Stomach smooth muscle (tissue), 2 donors: ENCODE measurements around the gene LSP1.

Source experiments
- H3K27ac ChIP-seq: one replicate; pipeline ENCODE4 v1.7.0; 2013; ENCODE audit warnings: mild to moderate bottlenecking, low read length, inconsistent platforms
- H3K27me3 ChIP-seq, 2 donors: one replicate each; pipeline ENCODE4 v1.7.0; 2013; ENCODE audit warnings: low read length in 2 of 2; ENCODE audit not compliant: insufficient read depth in 2 of 2, control insufficient read depth in 1 of 2
- H3K36me3 ChIP-seq, 2 donors: one replicate each; pipeline ENCODE4 v1.7.0; 2013; ENCODE audit warnings: low read length in 2 of 2; ENCODE audit not compliant: control insufficient read depth in 2 of 2, insufficient read depth in 2 of 2
- H3K4me1 ChIP-seq: one replicate; pipeline ENCODE4 v1.7.0; 2013; ENCODE audit warnings: low read length; ENCODE audit not compliant: control insufficient read depth, insufficient read depth
- H3K4me3 ChIP-seq, 2 donors: one replicate each; pipeline ENCODE4 v1.7.0; 2013; ENCODE audit warnings: low read length in 2 of 2
- H3K9ac ChIP-seq, 2 donors: one replicate each; pipeline ENCODE4 v1.7.0; 2013; ENCODE audit warnings: low read length in 2 of 2, mild to moderate bottlenecking in 1 of 2
- H3K9me3 ChIP-seq, 2 donors: one replicate each; pipeline ENCODE4 v1.7.0; 2013; ENCODE audit warnings: low read length in 2 of 2; ENCODE audit not compliant: control insufficient read depth in 2 of 2
- donor health status: healthy.
- donor health status: Pancreatic carcinoma.

The LSP1 gene

DNA sequence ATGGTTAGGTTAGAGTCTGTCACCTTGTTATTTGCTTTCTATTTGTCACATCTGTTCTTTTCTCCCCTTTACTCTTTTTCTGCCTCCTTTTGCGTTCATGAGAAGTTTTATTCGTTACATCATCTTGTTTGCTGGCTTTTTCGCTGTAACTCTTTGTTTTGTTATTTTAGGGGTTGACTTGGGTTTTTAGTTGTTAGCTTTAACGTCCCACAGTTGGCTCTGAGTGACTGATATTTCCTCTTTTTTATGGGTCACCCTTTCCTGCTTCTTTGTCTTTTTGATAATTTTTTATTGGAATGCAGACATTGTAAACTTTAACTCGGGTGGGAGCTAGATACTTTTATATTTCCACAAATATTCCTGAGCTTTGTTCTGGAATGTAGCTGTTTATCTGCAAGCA, 53.3 kb downstream of the LSP1 start:
- Histone ChIP-seq H3K9ac (no peak overlapping the region), H3K4me3 (no peak overlapping the region), H3K27ac (no peak overlapping the region), H3K27me3 (no peaks in the 10 kb centered on the region), H3K4me1 (peaks cover 7% of the 10 kb centered on the region), H3K36me3 (no peaks in the 10 kb centered on the region), H3K9me3 (no peaks in the 10 kb centered on the region)

DNA sequence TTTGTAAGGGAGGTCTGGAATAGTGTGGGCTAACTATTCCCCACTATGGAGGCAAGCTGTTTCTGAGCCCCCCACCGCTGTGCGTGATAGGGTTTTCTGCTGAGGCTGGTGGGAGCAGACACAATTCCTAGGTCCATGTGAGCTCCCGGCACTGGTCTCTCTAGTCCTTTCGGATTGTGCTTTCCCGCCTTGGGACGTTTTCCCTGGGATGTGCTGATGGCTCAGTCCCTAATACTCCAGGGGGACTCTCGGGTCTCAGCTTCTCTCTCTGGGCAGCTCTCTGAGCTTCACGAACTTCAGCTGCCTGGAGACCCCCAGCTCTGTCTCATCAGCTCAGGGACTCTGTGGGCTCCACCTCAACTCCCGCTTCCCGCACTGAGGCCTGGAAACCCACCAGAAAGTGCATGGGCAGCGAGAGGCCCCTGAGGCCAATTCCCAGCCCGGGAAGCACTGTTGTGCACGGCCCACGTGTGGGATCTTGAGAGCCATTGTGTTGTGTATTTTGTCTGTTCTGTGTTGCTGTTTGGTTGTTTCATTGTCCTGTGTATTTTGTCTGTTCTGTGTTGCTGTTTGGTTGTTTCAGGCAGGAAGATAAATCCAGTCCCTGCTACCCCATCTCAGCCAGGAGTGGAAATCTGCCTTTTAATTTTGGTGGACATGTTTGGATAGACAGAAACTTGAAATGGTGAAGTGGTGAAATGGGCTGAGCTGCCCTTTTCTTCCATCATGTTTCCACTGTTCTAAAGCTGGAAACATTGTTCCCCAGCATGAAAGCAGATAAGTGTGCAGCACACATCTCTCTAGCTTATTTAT, 53.9 kb downstream of the LSP1 start:
- Histone ChIP-seq H3K27ac (no peak overlapping the region), H3K27me3 (no peaks in the 10 kb centered on the region), H3K36me3 (no peaks in the 10 kb centered on the region), H3K4me3 (no peak overlapping the region), H3K9ac (no peak overlapping the region), H3K4me1 (peaks cover 7% of the 10 kb centered on the region), H3K9me3 (no peaks in the 10 kb centered on the region)

DNA sequence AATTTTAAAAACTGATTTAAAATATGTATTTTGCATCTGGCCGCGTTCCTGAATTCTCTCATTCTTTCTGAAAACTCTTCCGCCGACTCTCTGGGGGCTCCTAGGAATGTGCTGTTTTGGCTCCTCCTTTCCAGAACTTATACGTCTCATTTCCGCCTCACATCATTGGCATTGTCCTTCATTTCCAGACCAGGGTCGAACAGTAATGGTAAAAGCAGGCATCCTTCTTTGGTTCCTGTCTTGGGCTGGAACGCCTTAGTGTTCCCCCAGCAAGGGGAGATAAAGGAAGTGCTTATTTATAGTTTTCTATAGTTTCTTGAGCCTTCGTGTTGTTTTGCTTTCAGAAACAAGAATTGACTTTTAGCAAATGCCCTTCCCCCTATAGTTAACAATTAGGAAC, 55.7 kb downstream of the LSP1 start:
- Histone ChIP-seq H3K4me3 (no peak overlapping the region), H3K27me3 (no peaks in the 10 kb centered on the region), H3K4me1 (peaks cover 7% of the 10 kb centered on the region)

DNA sequence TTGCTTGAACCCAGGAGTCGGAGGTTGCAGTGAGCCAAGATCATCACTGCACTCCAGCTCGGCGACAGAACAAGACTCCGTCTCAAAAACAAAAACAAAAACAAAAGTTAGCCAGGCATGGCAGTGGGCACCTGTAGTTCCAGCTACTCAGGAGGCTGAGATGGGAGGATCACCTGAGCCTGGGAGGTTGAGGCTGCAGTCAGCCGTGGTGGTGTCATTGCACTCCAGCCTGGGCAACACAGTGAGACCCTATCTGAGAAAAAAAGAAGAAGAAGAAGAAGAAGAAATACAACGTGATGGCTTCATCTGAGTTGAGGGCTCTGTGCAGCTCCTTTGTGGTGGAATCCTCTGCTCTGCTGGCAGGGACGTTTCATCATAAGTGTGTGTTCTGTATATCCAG, 56.6 kb downstream of the LSP1 start:
- Histone ChIP-seq H3K27ac (no peak overlapping the region), H3K27me3 (peaks cover 0 to 3% of the 10 kb centered on the region in 2 donors), H3K36me3 (no peaks in the 10 kb centered on the region), H3K9ac (no peak overlapping the region), H3K9me3 (no peaks in the 10 kb centered on the region), H3K4me1 (peaks cover 7% of the 10 kb centered on the region), H3K4me3 (no peak overlapping the region)

More for the DNA sequence above, 55.7 kb downstream of the LSP1 start:
- no peaks in the 10 kb centered on the region for H3K36me3 ChIP-seq
- no peaks in the 10 kb centered on the region for H3K9me3 ChIP-seq
- H3K9ac ChIP-seq, result no peak overlapping the region
- H3K27ac ChIP-seq, result no peak overlapping the region

DNA sequence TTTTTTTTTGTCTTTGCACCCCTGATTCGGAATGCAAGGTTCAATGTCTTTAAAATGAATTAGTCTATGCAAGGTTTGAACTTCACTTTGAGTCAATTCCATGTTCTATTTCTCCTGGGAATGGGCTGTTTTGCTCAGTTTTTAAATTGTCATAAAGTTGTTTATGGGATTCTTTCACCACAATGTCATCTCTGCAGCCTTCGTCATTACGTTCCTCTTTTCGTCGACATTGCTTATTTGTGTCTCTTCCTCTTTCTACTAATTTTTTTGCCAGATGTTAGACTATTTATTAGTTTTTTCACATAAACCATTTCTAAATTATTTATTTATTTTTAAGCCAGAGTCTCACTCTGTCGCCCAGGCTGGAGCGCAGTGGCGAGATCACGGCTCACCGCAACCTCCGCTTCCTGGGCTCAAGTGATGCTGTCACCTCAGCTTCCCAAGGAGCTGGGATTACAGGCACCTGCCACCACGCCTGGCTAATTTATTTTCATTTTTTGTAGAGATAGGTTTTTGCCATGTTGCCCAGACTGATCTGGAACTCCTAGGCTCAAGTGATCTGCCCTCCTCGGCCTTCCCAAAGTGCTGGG, 59.5 kb downstream of the LSP1 start:
- Histone ChIP-seq H3K27me3 (peaks cover 0 to 5% of the 10 kb centered on the region in 2 donors), H3K36me3 (no peaks in the 10 kb centered on the region), H3K27ac (no peak overlapping the region), H3K9me3 (no peaks in the 10 kb centered on the region), H3K4me3 (no peak overlapping the region), H3K4me1 (peaks cover 7% of the 10 kb centered on the region), H3K9ac (no peak overlapping the region)

DNA sequence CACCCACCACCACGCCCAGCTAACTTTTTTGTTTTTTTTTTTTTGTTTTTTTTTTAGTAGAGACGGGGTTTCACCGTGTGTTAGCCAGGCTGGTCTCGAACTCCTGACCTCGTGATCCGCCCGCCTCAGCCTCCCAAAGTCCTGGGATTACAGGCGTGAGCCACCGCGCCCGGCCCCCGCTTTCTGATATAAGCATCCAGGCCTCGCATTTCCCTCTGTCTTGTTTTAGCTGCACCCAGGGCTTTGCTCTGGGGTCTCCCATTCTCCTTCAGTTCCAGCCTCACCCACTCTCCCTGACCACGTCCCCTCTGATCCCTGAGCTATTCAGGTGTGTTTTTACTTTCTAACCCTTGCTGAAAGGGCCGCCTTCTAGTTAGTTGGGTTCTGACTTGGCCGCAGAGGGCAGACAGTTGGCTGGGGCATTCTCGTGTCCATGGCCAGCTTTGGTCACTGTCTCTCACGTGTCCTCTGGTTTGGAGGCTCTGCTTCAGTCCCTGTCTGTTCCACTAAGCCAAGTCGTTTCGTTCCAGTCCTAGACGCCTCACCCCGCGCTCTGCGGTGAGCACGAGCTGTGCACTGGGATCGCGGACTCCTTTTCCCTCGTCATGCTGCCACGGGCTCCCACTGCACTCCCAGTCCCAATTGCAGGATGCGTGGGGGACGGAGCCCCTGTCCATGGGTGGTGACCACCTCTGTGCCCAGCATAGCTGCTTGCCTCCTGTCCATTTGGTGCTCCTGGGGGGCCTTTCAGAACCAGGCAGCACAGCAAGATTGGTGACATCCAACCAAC, 60.6 kb downstream of the LSP1 start:
- Histone ChIP-seq H3K9me3 (no peaks in the 10 kb centered on the region), H3K36me3 (no peaks in the 10 kb centered on the region), H3K27me3 (peaks cover 0 to 5% of the 10 kb centered on the region in 2 donors), H3K4me3 (no peak overlapping the region), H3K9ac (no peak overlapping the region), H3K4me1 (peaks cover 6% of the 10 kb centered on the region), H3K27ac (no peak overlapping the region)

DNA sequence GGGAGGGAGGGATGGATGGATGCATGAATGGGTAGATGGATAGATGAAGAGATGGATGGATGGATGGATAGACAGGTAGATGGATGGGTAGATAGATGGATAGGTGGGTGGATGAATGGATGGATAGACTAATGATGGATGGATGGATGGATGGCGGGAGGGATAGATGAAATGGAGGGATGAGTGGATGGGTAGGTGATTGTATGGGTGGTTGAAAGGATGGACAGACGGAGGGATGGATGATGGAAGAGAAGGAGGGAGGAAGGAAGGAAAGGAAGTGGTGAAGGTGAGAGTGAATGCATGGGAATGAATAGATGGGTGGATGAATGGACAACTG, 62.9 kb downstream of the LSP1 start:
- no peaks in the 10 kb centered on the region for H3K9me3 ChIP-seq
- peaks cover 0 to 5% of the 10 kb centered on the region in 2 donors for H3K27me3 ChIP-seq
- H3K36me3 ChIP-seq, result no peaks in the 10 kb centered on the region
- no peak overlapping the region for H3K4me3 ChIP-seq
- no peak overlapping the region for H3K27ac ChIP-seq
- H3K4me1 ChIP-seq, result peaks cover 8% of the 10 kb centered on the region
- no peak overlapping the region for H3K9ac ChIP-seq

DNA sequence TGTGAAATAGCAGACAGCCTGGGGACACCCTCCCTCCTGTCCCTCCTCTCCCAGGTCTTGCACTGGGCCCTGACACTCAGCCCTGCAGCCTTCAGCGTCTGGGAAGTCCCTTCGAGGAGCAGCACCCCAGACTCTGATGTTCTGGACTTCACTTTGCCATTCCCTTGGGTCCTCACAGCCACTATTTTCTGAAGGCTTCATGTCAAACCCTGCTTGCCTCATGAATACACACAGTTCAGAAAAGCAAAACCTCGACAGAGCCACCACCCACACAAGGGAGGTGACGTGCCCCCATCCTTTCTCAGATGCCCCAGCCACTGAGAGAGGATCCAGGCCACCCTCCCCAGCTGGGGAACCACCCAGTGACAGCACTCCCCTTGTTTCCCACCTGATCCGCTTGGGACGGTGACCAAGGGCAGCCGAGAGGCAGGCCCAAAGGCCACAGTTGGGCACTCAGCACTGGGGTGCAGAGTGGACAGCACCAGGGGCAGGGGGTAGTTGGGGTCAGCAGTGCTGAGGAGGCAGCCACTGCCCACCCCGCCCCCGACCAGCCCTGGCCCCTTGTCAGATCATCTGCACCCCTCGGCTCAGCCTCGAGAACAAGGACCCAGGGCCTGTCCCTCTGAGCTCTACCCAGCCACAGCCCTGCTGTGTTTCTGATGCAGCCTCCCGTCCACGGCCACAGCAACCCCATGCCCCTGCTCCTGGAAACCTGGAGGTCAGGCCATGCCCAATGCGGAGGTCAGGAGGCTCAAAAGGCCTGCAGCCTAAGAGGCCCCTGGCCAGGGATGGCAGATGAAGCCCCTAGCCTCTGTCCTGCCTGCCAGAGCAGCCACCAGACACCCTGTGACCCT, 63.5 kb downstream of the LSP1 start:
- Histone ChIP-seq H3K36me3 (no peaks in the 10 kb centered on the region), H3K4me1 (peaks cover 13% of the 10 kb centered on the region), H3K27ac (no peak overlapping the region), H3K9me3 (no peaks in the 10 kb centered on the region), H3K4me3 (no peak overlapping the region), H3K27me3 (peaks cover 0 to 5% of the 10 kb centered on the region in 2 donors), H3K9ac (no peak overlapping the region)

DNA sequence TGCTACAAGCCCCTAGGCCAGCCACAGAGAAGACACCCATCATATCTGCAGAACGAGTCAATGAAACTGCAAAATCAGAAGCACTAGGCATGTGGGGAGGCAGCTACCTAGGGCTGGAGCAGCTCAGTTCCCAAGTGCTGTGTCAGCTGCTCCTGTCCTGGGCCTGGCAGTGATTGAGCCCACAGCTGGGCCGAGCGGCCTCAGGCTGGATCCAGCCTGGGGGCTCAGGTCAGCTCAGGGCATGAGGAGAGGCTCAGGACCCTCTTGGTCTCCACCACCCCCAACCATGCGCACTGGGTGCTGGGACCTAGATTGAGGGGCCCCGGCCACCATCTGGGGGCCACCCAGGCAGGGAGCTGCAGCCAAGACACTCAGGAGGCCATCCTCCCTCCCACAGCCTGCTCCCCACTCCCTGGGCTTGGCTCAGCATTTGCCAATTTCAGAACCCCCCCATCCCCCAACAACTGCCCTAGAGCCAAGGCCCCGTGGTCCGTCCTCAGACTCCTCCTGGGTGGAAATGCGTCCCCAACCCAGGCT, 64.2 kb downstream of the LSP1 start:
- Histone ChIP-seq H3K4me1 (peaks cover 18% of the 10 kb centered on the region), H3K4me3 (no peak overlapping the region), H3K27me3 (peaks cover 0 to 5% of the 10 kb centered on the region in 2 donors), H3K36me3 (no peaks in the 10 kb centered on the region), H3K27ac (no peak overlapping the region), H3K9me3 (no peaks in the 10 kb centered on the region), H3K9ac (no peak overlapping the region)
